ENCODE data around the gene VSTM5. TPM values are rescaled to one million over a fixed set of nuclear protein-coding genes. Genes with fewer than 3 reads are reported as not detected.

VSTM5 gene
- polyA plus RNA-seq, 1 of the 3 experiments (the other 2 are of a cell fraction): 0.12 TPM

GRCh38 chr11:93813974-93814373 is 36.4 kb downstream of the VSTM5 start:
- no peak for DNase-seq
- 96% methylated on average over 5 of the region's 5 CpGs for WGBS (ENCODE audit: low lambda C conversion rate)
- no peak overlapping the region for H2AFZ ChIP-seq (ENCODE audit: low read depth)
- 0 out of 2 replicates have a peak, but pooled peaks cover 3% of the 10 kb centered on the region for H4K20me1 ChIP-seq (ENCODE audit: insufficient read depth)
- H3K36me3 ChIP-seq (replicated peaks in 1 of 2; ENCODE audit: control insufficient read depth in 1 of 2, insufficient read depth in 2 of 2, low read length in 1 of 2): peaks cover 55 to 68% of the 10 kb centered on the region in 2 experiments
- peaks cover 4% of the 10 kb centered on the region; the same call in 1 of the 2 replicates for H3K79me2 ChIP-seq (ENCODE audit: insufficient read depth)
- no peak overlapping the region for H3K9ac ChIP-seq
- H3K9me3 ChIP-seq: no peaks in the 10 kb centered on the region
- no peak overlapping the region for H3K27ac ChIP-seq (ENCODE audit: low read depth in 2 of 2, low read length in 1 of 2)
- H3K4me1 ChIP-seq (ENCODE audit: control insufficient read depth in 1 of 2, insufficient read depth in 2 of 2, low read depth in 1 of 2, low read length in 1 of 2): peaks cover 0 to 10% of the 10 kb centered on the region in 2 experiments; a peak in 1 of 4 replicates
- H3K27me3 ChIP-seq (ENCODE audit: insufficient read depth): no peaks in the 10 kb centered on the region
- ChIA-PET CTCF (interaction anchor here (1.3 kb wide), 1 partner anchor 107 kb away, joined by 3 read pairs; no protein-coding TSS in a partner anchor), POLR2A (no interaction called here)
- H3F3A ChIP-seq (replicated peaks; ENCODE audit: insufficient read depth): peaks cover 24% of the 10 kb centered on the region
- TF ChIP-seq MAX (IDR thresholded peaks at IDR 0.05; ENCODE audit: low read depth) (no peak), RFX5 (IDR thresholded peaks at IDR 0.05; ENCODE audit: low read length) (no peak), FOXJ3 (CRISPR knock-in tag; IDR thresholded peaks at IDR 0.05) (no peak), USF1 (IDR thresholded peaks at IDR 0.05; ENCODE audit: borderline replicate concordance, low read depth) (no peak), ELF1 (IDR thresholded peaks at IDR 0.05) (no peak)
- no peak overlapping the region for H3K4me3 ChIP-seq (ENCODE audit: low read depth in 2 of 2, low read length in 1 of 2)
- no peak overlapping the region for H3K4me2 ChIP-seq
- no peaks in the 10 kb centered on the region for H3K9me2 ChIP-seq

- 0 out of 2 replicates have a peak, but pooled peaks cover 3% of the 10 kb centered on the region for H4K20me1 ChIP-seq (ENCODE audit: insufficient read depth)
- no peaks in the 10 kb centered on the region for H3K9me2 ChIP-seq
- no peaks in the 10 kb centered on the region for H3K9me3 ChIP-seq
- no peak overlapping the region for H3K27ac ChIP-seq (ENCODE audit: low read depth in 2 of 2, low read length in 1 of 2)
- TF ChIP-seq RAD21 (IDR thresholded peaks at IDR 0.05; ENCODE audit: low read length) (no peak), TEAD4 (IDR thresholded peaks at IDR 0.05; ENCODE audit: borderline replicate concordance, insufficient read depth) (no peak), USF2 (IDR thresholded peaks at IDR 0.05; ENCODE audit: borderline replicate concordance, low read depth, low read length) (no peak), NFIC (IDR thresholded peaks at IDR 0.05; ENCODE audit: borderline replicate concordance) (no peak), CHD2 (IDR thresholded peaks at IDR 0.05; ENCODE audit: low read length, partially characterized antibody) (no peak), ELF1 (IDR thresholded peaks at IDR 0.05) (no peak), EZH2phosphoT487 (IDR thresholded peaks at IDR 0.05; ENCODE audit: borderline replicate concordance, low read depth) (no peak), GATA2 (CRISPR knock-in tag; IDR thresholded peaks at IDR 0.05) (no peak), RCOR1 (IDR thresholded peaks at IDR 0.05; ENCODE audit: low read length) (no peak), TCF12 (IDR thresholded peaks at IDR 0.05) (no peak), FOSL2 (IDR thresholded peaks at IDR 0.05; ENCODE audit: borderline replicate concordance, low read depth) (no peak)
- WGBS (ENCODE audit: low lambda C conversion rate): 94% methylated on average over 3 of the region's 3 CpGs
- H3K4me2 ChIP-seq: no peak overlapping the region
- no peaks in the 10 kb centered on the region for H3K4me1 ChIP-seq (ENCODE audit: control insufficient read depth in 1 of 2, insufficient read depth in 2 of 2, low read depth in 1 of 2, low read length in 1 of 2)
- H3K9ac ChIP-seq: no peak overlapping the region
- no peak for DNase-seq
- ChIA-PET POLR2A (no interaction called here), CTCF (no interaction called here)
- H2AFZ ChIP-seq (ENCODE audit: low read depth): no peak overlapping the region
- no peaks in the 10 kb centered on the region for H3K27me3 ChIP-seq (ENCODE audit: insufficient read depth)
- no peak overlapping the region for H3K4me3 ChIP-seq (ENCODE audit: low read depth in 2 of 2, low read length in 1 of 2)
- H3K36me3 ChIP-seq (replicated peaks in 1 of 2; ENCODE audit: control insufficient read depth in 1 of 2, insufficient read depth in 2 of 2, low read length in 1 of 2): peaks cover 87 to 91% of the 10 kb centered on the region in 2 experiments
- H3F3A ChIP-seq (replicated peaks; ENCODE audit: insufficient read depth): peaks cover 12% of the 10 kb centered on the region
- peaks cover 39% of the 10 kb centered on the region for H3K79me2 ChIP-seq (ENCODE audit: insufficient read depth)
Measured at GRCh38 chr11:93807980-93808379, 42.4 kb downstream of the VSTM5 start.

Measured in SK-N-SH (cell line).